GM10266 (cell line): ENCODE results near the gene EMC10.
"Not testable (repeated sequence)": the region's sequence is repeated elsewhere in the genome, so short reads cannot be mapped to it uniquely, and the experiment has no call there.

Experiments
- DNase-seq: peaks from one replicate; pipeline ENCODE4 v3.0.0; 2012; ENCODE audit errors: extremely low spot score
- TF ChIP-seq, protein P1 (sequence below): IDR thresholded peaks from 2 replicates; pipeline ENCODE4 v1.5.1; 2012; ENCODE audit warnings: mild to moderate bottlenecking, low read depth; ENCODE audit not compliant: control insufficient read depth, insufficient read depth; ENCODE audit errors: missing control alignments

The EMC10 gene

DNA sequence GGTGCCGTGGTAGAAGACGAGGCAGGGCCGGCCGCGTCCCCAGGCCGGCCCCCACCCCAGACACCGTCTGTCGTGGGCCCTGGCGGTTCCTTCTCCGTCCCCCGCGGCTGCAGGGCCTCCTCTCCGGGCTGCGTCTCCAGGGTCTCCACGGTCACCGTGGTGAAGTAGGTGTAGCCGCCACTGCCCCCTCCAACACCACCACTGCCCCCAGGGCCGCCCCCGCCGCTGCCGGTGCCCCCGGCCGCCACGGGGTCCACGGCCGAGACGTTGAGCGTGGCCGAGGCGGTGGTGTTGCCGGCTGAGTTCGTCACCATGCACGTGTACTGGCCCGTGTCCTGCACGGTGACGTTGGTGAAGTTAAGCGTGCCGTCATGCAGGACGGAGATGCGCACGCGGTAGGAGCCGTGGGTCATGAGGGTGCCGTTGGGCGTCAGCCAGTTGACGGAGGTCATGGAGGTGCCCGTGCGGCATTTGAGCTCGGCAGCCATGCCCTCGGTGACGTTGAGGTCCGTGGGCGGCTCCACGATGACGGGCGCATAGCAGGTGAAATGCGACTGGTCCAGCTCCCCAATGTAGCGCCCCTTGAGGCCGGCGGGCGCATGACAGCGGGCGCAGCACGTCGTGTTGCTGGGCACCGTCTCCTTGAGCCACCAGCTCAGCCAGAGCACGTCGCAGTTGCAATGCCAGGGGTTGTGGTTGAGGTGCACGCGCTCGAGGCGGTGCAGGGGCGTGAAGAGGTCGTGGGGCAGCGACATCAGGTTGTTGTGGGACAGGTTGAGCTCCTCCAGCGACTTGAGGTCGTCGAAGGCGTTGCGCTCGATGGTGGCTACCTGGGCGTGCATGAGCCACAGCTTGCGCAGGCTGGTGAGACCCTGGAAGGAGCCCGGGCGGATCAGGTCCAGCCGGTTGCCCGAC is 42.0 kb downstream of the EMC10 start:
- TF ChIP-seq, protein P1, sequence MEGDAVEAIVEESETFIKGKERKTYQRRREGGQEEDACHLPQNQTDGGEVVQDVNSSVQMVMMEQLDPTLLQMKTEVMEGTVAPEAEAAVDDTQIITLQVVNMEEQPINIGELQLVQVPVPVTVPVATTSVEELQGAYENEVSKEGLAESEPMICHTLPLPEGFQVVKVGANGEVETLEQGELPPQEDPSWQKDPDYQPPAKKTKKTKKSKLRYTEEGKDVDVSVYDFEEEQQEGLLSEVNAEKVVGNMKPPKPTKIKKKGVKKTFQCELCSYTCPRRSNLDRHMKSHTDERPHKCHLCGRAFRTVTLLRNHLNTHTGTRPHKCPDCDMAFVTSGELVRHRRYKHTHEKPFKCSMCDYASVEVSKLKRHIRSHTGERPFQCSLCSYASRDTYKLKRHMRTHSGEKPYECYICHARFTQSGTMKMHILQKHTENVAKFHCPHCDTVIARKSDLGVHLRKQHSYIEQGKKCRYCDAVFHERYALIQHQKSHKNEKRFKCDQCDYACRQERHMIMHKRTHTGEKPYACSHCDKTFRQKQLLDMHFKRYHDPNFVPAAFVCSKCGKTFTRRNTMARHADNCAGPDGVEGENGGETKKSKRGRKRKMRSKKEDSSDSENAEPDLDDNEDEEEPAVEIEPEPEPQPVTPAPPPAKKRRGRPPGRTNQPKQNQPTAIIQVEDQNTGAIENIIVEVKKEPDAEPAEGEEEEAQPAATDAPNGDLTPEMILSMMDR: no peak
- DNase-seq: no peak

DNA sequence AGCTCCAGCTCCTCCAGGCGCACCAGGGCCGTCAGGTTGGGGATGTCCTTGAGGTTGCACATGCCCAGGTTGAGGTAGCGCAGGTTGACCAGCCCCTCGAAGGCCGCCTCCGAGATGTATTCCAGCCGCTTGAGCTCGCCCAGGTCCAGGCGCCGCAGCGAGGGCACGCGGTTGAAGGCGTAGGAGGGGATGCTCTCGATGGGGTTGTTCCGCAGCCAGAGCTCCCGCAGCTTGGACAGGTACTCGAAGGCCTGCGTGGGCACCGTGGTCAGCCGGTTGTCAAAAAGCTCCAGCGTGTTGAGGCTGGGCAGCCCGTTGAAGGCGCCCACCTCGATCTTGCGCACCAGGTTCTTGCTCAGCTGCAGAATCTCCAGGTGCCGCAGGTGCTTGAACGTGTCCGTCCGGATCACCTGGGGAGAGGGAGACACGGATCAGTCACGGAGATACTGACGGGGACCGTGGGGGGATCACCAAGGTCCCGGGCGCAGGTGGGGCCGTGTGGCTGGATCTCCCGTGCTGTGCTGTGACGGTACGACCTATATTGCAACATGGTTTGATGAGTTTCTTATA is 42.8 kb downstream of the EMC10 start:
- TF ChIP-seq, protein P1: no peak
- no peak for DNase-seq

DNA sequence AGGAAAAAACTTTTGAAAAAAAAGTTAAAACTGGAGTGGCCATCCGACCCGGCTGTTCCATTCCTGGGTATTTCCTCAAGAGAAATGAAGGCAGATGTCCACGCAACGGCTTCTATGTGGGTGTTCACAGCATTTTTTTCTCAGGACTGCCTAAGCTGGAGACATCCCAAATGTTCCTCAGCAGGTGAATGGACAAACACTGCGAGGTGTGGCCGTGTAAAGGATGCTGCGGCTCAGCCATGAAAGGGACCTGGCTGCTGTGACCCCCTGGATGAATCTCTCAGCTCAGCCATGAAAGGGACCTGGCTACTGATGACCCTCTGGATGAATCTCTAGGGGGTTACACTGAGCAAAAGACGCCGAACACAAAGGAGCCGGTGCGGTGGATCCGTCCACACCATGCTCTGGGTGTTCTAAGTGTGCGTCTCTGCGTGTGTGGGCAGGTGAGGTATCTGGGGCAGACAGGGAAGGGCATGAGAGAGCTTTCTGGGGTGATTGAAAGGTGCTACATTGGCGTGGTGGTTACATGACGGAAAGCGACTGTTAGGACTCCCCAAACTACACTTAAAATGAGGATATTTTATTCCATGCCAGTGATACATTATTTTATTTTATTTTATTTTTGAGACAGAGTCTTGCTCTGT is 44.6 kb downstream of the EMC10 start:
- no peak for DNase-seq
- TF ChIP-seq, protein P1: no peak

DNA sequence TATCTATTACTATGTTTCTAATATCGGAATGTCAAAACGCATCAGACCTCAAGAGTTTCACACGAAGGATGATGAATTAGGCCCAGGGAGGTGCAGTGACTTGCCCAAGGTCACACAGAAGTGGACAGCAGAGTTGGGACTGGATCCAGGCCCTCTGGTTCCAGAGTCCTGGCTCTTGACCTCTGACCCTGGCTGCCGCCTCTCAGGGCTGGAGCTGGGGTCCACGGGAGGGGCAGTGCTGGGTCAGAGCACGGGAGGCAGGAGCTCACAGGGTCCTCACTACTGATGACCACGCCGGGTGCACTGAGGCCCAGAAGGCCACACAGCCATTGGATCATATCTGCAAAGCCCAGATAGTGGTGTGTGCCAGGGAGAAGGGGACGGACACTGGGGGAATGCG is 46.6 kb downstream of the EMC10 start:
- no peak for DNase-seq
- TF ChIP-seq, protein P1: no peak

DNA sequence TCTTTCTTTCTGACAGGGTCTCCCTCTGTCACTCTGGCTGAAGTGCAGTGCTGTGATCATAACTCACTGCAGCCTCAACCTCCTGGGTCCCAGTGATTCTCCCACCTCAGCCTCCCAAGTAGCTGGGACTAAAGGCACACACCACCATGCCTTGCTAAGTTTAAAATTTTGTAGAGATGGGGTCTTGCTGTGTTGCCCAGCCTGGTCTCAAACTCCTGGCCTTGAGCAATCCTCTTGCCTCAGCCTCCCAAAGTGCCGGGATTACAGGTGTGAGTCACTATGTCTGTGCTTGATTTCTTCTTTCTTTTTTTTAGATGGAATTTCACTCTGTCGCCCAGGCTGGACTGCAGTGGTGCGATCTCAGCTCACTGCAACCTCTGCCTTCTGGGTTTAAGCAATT is 51.7 kb downstream of the EMC10 start:
- not testable (repeated sequence) for DNase-seq

DNA sequence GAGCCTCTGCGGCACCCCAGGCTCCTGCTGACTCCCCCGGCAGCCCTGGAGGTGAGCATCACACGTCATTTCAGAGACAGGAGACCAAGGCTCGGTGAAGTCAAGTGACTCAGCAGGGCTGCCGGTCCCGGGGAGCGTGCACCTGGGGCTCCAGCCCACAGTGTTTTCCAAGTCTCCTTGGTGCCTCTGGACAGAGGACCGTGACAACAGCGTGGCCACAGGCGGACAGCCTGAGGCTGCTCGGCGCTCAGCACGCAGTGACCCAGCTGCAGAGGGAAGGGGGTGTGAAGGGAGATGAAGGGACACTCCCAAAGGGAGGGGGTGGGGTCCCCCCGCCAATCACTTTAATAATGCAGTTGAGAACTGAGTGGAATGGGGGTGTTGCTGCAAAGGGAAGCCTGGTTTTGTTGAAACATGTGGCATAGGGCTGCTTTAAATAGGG is 54.9 kb downstream of the EMC10 start:
- TF ChIP-seq, protein P1: no peak
- DNase-seq: no peak

DNA sequence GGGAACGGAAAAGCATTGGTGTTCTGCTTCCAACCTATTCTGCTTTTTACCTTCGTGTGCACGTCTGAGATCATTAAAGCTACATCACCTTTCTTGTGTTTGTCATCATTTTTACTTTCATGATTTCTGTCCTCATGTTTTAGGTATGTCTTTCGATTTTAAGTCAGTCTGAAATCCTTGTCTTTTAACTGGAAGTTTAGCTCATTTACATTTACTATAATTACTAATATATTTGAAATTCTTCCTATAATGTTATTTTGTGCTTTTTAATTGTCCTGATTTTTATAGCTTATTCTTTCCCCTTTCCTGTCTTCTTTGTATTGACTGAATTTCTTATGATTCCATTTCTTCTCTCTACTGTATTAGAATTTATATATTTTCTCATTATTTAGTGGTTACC is 56.6 kb downstream of the EMC10 start:
- TF ChIP-seq, protein P1: no peak
- no peak for DNase-seq
